IPS DF 19.7 (cell line): ENCODE measurements around the gene FAM47B.

ENCODE experiments used
- DNase-seq: peaks from one replicate; pipeline ENCODE4 v3.0.0-alpha.2; 2013; ENCODE audit warnings: low read depth, low spot score

The FAM47B gene

DNA sequence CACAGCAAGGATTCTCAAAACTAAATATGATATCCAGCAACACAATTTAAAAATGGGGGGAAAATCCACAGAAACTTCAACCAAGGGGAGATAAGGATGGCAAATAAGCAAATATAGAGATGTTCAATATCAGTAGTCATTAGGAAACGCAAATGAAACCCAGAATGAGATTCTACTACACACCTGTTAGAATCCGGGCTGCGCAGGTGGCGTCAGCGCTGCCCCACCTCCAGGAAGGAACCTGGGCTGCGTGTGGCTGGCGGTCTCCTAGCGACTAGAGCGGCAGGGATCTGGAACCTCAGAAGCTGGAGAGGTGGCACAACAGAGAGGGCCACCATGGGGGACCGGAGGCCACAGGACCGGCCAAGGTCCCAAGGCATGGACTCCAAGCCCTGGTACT lies at the start of gene FAM47B:
Gene FAM47B, plus strand, starts transcription at position 301 of the 400 bp plus-strand sequence. Its CDS starts 36 bp downstream, at position 337.
- no peak for DNase-seq

DNA sequence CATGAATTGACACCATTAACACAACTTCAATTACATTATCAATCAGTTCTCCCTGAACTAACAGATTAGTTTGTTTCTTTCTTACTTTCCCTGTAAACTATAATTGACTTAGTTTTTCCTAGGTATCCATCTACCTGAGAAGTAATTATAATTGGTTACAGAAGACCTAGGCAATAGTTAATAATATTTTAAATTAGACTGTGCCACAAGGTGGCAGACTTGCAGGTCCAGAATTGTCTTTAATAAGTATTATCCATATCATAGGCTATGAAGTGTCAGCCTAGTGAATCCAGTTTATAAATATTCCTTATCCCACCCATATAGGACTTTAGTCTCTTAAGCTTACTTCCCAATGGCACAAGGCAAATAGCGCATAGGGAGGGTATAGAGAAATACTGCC lies 48.9 kb upstream of the FAM47B start:
- no peak for DNase-seq

DNA sequence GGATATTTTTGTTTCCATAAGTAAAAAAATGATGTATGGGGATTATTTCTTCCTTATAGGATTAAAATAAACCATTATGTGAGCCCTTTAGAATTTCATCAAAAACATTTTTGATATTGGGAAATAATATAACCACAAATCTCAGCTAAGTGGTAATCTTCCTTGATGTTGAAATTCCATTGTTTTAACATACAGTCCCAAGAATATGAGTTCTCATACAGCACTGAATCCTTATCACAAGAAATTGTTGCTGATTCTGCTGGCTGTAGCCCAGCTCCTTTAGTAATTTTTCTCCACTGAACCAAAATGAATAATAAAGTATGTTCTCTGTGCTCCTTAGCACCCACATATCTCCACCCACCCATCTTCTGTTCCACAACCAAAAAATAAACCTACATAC lies 41.9 kb upstream of the FAM47B start:
- no peak for DNase-seq

DNA sequence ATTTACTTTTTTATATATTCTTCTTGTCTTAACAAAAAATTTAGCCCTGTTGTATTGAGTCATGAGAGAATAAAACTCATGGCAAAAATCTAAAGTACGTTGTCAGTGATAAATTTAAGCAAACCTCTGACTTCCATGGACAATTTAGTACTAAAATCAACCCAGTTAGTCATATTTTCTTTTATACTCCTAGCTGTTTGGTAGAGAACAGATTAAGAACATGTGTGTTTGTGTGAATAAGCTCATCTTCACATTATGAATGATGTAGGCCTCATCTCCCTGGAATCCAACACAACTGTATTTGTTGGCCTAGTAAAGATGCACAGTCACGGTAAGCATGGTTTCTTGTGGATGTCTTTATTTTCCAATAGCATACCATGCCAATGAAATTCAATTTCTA lies 40.8 kb upstream of the FAM47B start:
- DNase-seq, result no peak

DNA sequence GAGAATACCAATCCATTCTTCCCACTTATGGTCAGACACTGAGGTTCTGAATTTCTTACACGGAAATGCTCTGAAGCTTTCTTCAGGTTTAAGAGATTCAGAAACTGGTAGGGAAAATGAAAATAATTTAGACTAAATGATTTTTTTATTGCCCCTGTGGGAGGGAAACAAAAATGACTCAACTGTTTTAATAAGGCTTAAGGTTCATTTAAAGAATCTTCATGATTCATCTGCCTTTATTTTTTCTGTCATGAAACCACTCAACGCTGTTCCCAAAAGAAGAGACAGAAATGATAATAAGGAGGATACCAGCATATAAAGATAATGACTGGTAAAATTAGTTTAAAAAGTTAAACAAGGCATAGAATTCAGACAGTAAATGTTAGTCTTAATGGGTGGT lies 39.3 kb upstream of the FAM47B start:
- no peak for DNase-seq

DNA sequence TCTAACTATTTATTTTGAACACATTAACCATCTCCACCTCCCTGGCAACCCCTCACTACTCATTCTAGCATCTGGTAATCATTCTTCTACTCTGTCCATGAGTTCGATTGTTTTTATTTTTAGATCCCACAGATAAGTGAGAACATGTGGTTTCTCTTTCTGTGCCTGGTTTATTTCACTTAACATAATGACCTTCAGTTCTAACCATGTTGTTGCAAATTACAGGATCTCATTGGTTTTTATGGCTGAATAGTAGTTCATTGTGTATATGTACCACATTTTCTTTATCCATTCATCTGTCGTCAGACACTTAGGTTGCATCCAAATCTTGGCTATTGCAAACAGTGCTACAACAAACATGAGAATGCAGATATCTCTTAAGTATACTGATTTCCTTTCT lies 33.4 kb upstream of the FAM47B start:
- no peak for DNase-seq

DNA sequence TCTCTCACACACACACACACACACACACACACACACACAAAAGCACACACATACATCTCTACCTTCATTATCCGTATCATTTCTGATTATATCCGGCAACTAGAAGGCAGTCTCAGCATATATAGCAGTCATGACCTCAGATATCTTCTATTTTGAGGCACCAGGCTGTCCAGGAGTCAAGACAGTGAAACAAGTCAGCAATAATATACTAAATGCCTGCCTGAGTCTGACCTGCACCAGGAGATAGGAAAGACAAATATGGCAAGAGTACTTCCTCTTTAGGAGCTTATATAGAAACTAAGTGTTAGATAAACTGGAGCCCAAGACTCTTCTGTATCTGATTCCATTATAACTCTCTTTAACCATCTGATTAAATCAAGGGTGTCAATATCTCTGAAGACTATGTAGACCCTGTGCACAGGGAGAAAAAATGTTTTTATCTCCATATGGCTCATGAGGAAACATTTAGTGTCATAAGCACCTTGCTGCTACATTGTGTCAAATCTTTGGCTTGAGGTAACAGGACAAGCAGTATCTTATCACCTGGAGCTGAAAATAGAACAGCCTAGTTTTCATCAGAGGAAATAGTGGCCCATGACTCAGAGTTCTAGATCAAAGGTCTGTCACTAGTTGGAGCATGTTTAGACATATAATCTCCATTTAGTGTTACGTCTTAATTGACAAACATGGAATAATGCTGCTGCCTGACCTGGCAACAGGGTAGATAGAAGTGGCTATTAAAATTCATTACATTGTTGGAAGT lies 27.0 kb upstream of the FAM47B start:
- no peak for DNase-seq

DNA sequence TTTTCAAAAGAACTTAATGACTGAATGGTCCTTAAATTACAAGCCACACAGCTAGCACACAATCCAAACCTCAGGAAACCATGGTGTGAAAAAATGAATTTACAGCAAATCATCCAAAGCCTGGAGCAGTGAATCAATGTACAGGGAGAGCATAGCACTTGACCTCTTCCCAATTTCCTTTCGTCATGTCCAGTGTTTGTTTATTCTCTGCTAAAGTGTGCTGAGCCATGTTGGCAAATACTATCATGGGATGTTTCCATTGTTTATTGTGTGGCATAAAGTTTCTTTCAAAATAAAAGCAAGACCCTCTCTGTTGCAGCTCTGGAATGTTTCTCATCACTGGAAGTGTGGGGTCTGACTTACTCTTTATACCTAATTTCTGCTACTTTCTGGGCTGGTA lies 25.4 kb upstream of the FAM47B start:
- no peak for DNase-seq

DNA sequence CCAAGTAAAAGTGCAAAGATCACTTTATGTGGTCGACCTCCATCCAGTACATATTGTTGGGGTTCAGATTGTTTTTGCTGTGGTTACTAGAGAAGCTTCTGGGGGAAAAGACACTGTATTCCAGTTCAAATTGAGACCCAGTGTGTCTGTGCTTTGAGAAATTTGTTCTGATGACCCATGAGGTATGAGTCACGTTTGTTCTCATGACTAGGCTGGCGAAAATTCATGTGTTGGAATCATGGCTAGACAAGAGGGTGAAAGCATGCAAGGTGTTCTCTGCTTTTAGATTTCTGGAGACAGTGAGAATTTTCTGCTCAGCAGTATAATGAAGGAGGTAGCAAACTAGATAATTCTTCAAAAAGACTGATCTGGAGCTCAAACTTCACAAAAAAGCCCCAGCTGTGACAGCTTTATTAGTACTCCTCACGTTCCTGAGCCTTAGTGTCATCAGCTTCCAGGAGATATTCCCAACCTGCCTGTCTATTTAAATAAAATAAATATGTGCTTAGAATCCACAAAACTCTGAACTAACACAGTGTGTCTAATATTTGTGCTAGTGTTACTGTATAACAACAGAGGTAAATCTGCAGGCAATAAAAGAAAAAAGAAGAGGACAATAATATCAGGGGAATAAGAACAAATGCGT lies 24.4 kb upstream of the FAM47B start:
- DNase-seq, result no peak

DNA sequence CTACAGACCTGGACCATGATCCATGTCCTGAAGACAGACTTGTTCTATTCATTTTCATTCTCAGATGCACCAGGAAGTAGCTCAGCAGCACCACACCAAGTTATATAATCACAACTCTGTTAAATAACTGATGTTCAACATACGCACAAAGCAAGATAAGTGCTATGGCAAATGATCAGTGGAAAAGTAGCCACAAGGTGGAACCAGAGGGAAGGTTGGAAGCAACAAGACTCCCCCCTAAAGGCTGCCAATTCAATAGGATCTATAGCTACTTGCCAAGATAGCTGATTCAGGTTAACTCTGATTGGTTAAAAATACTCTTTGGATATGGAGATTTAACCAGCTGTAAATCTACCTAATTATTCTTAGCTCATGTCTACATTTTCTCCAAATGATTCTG lies 23.7 kb upstream of the FAM47B start:
- DNase-seq, result peak; percentile 3

DNA sequence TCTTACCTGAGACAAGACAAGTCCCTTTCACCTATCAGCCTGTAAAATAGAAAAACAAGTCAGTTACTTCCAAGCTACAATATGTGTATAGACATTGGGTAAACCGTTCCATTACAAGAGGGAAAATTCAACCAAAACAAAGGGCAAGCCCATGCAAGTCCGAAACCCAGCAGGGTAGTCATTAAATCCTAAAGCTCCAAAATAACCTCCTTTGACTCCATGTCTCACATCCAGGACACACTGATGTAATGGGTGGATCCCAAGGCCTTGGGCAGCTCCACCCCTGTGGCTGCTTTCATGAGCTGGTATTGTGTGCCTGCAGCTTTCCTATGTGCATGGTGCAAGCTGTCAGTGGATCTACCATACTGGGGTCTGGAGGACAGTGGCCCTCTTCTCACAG lies 14.7 kb upstream of the FAM47B start:
- no peak for DNase-seq

DNA sequence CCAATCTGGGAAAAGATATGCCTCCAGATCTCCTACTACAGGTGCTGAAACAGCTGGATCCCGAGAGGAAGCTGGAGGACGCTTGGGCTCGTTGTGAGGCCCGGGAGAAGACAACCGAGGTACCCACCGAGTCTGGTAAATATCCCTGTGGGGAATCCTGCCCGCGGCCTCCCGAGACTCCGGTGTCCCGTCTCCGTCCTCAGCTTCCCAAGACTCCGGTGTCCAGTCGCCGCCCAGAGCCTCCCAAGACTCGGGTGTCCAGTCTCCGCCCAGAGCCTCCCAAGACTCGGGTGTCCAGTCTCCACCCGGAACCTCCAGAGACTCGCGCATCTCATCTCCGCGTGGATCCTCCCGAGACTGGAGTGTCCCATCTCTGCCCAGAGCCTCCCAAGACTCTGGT lies 639 bp downstream of the FAM47B start:
- no peak for DNase-seq

DNA sequence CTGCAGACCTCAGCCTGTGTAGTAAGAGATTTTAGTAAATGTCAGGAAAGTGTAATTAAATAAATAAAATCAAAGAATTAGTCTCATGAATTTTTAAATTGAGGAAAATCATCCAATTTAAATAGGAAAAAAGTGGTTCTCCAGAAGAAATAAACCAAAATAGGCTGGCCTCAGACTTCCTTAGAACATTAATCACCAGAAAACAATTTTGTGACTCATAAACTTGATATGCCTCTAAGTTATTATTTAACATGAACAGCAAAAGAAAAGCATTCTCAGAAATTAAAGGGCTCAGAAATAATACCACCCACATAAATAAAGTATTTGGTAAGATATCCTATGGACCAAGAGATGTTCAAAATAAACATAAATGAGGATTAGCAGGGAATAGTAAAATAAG lies 14.3 kb downstream of the FAM47B start:
- DNase-seq, result no peak

DNA sequence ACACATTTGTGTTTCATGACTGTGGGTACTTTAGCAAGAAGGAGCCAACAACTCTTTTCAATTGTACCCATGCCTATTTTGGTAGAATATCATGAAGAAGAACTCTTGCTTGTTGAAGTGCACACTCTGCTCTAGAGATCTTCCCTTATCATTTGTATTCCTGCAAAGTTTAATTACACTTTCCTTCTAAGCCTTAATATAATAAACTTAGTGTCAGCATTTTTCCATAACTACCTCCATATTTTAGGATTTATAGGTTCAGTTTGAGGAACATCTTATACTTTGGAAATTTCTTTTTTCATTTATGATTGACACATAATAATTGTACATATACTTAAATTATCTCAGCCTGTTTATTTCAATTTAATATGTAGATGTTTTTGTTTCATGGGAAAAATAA lies 19.1 kb downstream of the FAM47B start:
- no peak for DNase-seq

DNA sequence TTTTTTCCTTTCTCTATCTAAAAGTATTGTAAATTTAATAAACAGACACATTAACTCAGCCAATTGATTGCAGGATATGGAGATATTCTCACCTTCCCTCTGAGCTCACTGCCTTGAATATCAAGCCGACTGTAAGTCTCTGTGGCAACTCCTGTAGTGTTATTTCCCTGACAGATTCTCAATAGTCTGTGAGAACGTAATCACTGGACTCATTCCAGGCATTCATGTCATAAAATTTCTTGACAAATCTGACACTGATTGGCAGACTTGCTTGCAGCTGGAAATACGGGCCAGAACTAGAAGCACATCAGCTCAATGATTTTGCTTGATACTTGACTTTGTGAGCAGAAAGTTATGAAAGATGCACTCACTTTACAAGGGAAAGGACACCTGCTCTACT lies 29.6 kb downstream of the FAM47B start:
- DNase-seq, result no peak

DNA sequence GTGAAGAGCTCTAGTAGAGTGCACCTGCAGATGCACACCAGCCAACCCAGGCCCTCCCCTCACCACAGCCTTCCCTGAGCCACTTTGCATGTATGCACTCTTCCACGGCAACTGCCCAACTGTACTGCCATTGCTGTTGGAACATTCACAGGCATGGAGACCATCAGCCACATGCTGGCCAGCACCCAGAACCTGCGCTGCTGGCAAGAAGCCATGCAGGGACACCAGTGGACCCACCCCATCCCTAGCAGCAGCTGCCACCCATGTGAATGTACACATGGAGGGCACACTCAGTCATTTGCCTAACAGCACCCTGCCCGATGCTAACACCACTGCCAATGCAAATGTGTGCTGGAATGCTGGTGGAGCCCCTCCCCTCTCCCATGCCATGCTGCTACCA lies 35.6 kb downstream of the FAM47B start:
- DNase-seq, result no peak

DNA sequence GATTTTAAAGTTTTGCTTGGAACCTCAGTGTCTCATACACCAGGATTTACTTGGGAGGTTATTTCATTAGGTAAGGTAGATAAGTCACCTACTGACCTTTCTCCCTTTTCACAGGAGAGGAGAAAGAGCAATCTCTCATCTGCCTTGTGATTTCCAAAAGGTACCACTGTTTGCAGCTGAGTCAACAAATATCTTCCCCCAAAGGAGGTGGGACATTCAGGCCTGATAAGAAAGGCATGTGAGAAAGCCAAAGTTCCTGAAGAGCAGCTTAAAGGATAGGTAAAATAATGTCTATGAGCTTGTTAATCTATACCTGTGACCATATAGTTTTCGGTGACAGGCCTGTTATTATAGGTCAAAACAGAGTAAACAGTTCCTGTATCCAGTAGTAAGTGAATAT lies 45.0 kb downstream of the FAM47B start:
- no peak for DNase-seq
